ENCODE data around the gene TSPAN31. TPM values are rescaled to one million over a fixed set of nuclear protein-coding genes. Genes with fewer than 3 reads are reported as not detected.

The TSPAN31 gene
- total RNA-seq, 1 donor = 41.6 TPM

GRCh38 chr12:57745485-57745881 lies 644 bp downstream of the TSPAN31 start:
- Histone ChIP-seq H3K4me1 (ENCODE audit: insufficient read depth, low read length) (peaks cover 7% of the 10 kb centered on the region), H3K4me3 (ENCODE audit: insufficient read depth, low read length) (peak overlapping the region; percentile 97), H3K27ac (ENCODE audit: low read depth, low read length) (peak overlapping the region; percentile 98), H3K36me3 (ENCODE audit: insufficient read depth, low read length) (peaks cover 37% of the 10 kb centered on the region), H2AFZ (ENCODE audit: low read length) (peak overlapping the region; percentile 78), H3K79me2 (ENCODE audit: insufficient read depth, low read length) (peaks cover 27% of the 10 kb centered on the region), H3K27me3 (ENCODE audit: insufficient read depth, low read length) (peaks cover 21% of the 10 kb centered on the region), H3K9me3 (ENCODE audit: low read depth, low read length) (no peaks in the 10 kb centered on the region), H3K4me2 (ENCODE audit: insufficient read depth, low read length) (peak overlapping the region; percentile 97), H4K20me1 (ENCODE audit: insufficient read depth, low read length) (no peaks in the 10 kb centered on the region)
- TF ChIP-seq CTCF (IDR thresholded peaks at IDR 0.05; ENCODE audit: extremely low read depth, low read depth, low read length) = no peak
- DNase-seq (ENCODE audit: insufficient read length, low spot score, missing footprints) = peak; percentile 32

GRCh38 chr12:57746025-57746424 lies 1.2 kb downstream of the TSPAN31 start:
- DNase-seq (ENCODE audit: insufficient read length, low spot score, missing footprints) = no peak
- no peaks in the 10 kb centered on the region for H3K9me3 ChIP-seq (ENCODE audit: low read depth, low read length)
- peaks cover 33% of the 10 kb centered on the region for H3K79me2 ChIP-seq (ENCODE audit: insufficient read depth, low read length)
- H3K36me3 ChIP-seq (ENCODE audit: insufficient read depth, low read length) = peaks cover 43% of the 10 kb centered on the region
- H3K27me3 ChIP-seq (ENCODE audit: insufficient read depth, low read length) = peaks cover 16% of the 10 kb centered on the region
- H3K4me3 ChIP-seq (ENCODE audit: insufficient read depth, low read length) = peak overlapping the region; percentile 97
- H2AFZ ChIP-seq (ENCODE audit: low read length) = no peak overlapping the region
- peaks cover 12% of the 10 kb centered on the region for H3K4me1 ChIP-seq (ENCODE audit: insufficient read depth, low read length)
- peak overlapping the region; percentile 97 for H3K4me2 ChIP-seq (ENCODE audit: insufficient read depth, low read length)
- no peak overlapping the region for H3K27ac ChIP-seq (ENCODE audit: low read depth, low read length)
- TF ChIP-seq CTCF (IDR thresholded peaks at IDR 0.05; ENCODE audit: extremely low read depth, low read depth, low read length) = no peak
- no peaks in the 10 kb centered on the region for H4K20me1 ChIP-seq (ENCODE audit: insufficient read depth, low read length)

- Histone ChIP-seq H3K79me2 (ENCODE audit: insufficient read depth, low read length) (peaks cover 46% of the 10 kb centered on the region), H3K4me1 (ENCODE audit: insufficient read depth, low read length) (peaks cover 23% of the 10 kb centered on the region), H3K36me3 (ENCODE audit: insufficient read depth, low read length) (peaks cover 45% of the 10 kb centered on the region), H3K27me3 (ENCODE audit: insufficient read depth, low read length) (peaks cover 14% of the 10 kb centered on the region), H3K27ac (ENCODE audit: low read depth, low read length) (no peak overlapping the region), H2AFZ (ENCODE audit: low read length) (no peak overlapping the region), H3K4me3 (ENCODE audit: insufficient read depth, low read length) (no peak overlapping the region), H3K9me3 (ENCODE audit: low read depth, low read length) (no peaks in the 10 kb centered on the region), H4K20me1 (ENCODE audit: insufficient read depth, low read length) (no peaks in the 10 kb centered on the region), H3K4me2 (ENCODE audit: insufficient read depth, low read length) (no peak overlapping the region)
- no peak for DNase-seq (ENCODE audit: insufficient read length, low spot score, missing footprints)
- no peak for TF ChIP-seq CTCF (IDR thresholded peaks at IDR 0.05; ENCODE audit: extremely low read depth, low read depth, low read length)
Measured at GRCh38 chr12:57749061-57749460, 4.2 kb downstream of the TSPAN31 start.

GRCh38 chr12:57750561-57751431 lies 6.0 kb downstream of the TSPAN31 start:
- H3K79me2 ChIP-seq (ENCODE audit: insufficient read depth, low read length) = peaks cover 37% of the 10 kb centered on the region
- TF ChIP-seq CTCF (IDR thresholded peaks at IDR 0.05; ENCODE audit: extremely low read depth, low read depth, low read length) = no peak
- peak overlapping the region; percentile 96 for H3K27ac ChIP-seq (ENCODE audit: low read depth, low read length)
- no peaks in the 10 kb centered on the region for H4K20me1 ChIP-seq (ENCODE audit: insufficient read depth, low read length)
- H3K36me3 ChIP-seq (ENCODE audit: insufficient read depth, low read length) = peaks cover 45% of the 10 kb centered on the region
- H2AFZ ChIP-seq (ENCODE audit: low read length) = no peak overlapping the region
- peak; percentile 64 for DNase-seq (ENCODE audit: insufficient read length, low spot score, missing footprints)
- H3K4me3 ChIP-seq (ENCODE audit: insufficient read depth, low read length) = peak overlapping the region; percentile 85
- H3K4me1 ChIP-seq (ENCODE audit: insufficient read depth, low read length) = peaks cover 18% of the 10 kb centered on the region
- peak overlapping the region; percentile 85 for H3K4me2 ChIP-seq (ENCODE audit: insufficient read depth, low read length)
- no peaks in the 10 kb centered on the region for H3K9me3 ChIP-seq (ENCODE audit: low read depth, low read length)
- peaks cover 25% of the 10 kb centered on the region for H3K27me3 ChIP-seq (ENCODE audit: insufficient read depth, low read length)
